Astrocyte of the cerebellum (primary cell): ENCODE measurements around the gene PMAIP1.

Experiments used
- DNase-seq: peaks from one replicate; pipeline ENCODE4 v3.0.0-alpha.2; 2011; ENCODE audit warnings: low read depth
- H3K4me3 ChIP-seq: 2 replicates; pipeline ENCODE4 v1.5.1; 2011; ENCODE audit warnings: mild to moderate bottlenecking, low read depth, low read length, moderate library complexity
- CTCF ChIP-seq: IDR thresholded peaks from 2 replicates; pipeline ENCODE4 v1.5.1; 2012; ENCODE audit warnings: low read length, low read depth, moderate library complexity, mild to moderate bottlenecking; ENCODE audit errors: missing control alignments
- in situ Hi-C: cut with HindIII; loops from 2 replicates; pipeline ENCODE4 v1.10.0; 2017; ENCODE audit warnings: low sequenced_read_pairs

Gene PMAIP1

GRCh38 chr18:59951591-59951990 is 51.8 kb downstream of the PMAIP1 start:
- DNase-seq: no peak
- no peak for TF ChIP-seq CTCF
- in situ Hi-C loops: no loop called here
- no peak overlapping the region for H3K4me3 ChIP-seq

GRCh38 chr18:59952283-59953007 is 52.6 kb downstream of the PMAIP1 start:
- in situ Hi-C loops: no loop called here
- H3K4me3 ChIP-seq: no peak overlapping the region
- no peak for DNase-seq
- no peak for TF ChIP-seq CTCF
